ENCODE measurements around the gene MEIOSIN.
"Not testable (repeated sequence)": the region's sequence is repeated elsewhere in the genome, so short reads cannot be mapped to it uniquely, and the experiment has no call there.

Gene MEIOSIN

DNA sequence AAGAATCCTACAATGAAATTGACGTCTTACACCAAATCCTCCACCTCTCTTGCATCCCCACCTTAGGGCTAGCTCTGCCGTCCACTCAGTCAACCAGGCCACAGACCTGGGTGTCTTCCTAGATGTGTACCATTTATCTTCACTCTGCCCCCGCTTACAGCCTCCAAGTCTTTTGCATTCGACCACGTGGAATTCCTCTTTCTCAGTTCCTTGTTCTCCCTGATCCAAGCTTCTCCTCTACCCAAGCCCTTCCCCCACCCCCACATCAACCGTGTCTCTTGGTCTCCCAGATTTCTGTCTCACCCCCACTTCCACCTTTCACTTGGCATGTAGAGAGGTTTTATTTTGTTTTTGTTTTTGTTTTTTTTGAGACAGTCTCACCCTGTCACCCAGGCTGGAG lies 60.6 kb downstream of the MEIOSIN start:
- FAIRE-seq, result no peak

DNA sequence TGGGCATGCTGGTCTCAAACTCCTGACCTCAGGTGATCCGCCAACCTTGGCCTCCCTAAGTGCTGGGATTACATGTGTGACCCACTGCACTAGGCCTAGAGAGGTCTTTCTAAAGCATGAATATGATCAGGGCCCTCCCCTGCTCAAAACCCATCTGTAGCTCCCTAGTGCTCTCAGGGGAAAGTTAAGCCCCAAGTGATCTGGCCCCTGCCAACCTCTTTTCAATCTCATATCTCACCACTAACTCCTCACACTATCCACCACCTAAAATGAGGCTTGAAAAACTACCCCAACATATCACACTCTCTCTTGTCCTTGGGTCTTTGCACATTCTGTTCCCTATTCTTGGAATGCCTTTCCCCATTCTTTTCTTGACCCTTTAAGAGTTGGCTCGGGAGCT lies 61.4 kb downstream of the MEIOSIN start:
- FAIRE-seq, result no peak
- DNase-seq (ENCODE audit: extremely low spot score, insufficient read length, low read depth), result no peak

More for the DNA sequence above, 60.6 kb downstream of the MEIOSIN start:
- DNase-seq (ENCODE audit: extremely low spot score, insufficient read length, low read depth), result no peak

GRCh38 chr19:45798995-45799517 lies 65.8 kb downstream of the MEIOSIN start:
- FAIRE-seq, result peak; percentile 95
- peak; percentile 67 for DNase-seq (ENCODE audit: extremely low spot score, insufficient read length, low read depth)

GRCh38 chr19:45799541-45799940 lies 66.3 kb downstream of the MEIOSIN start:
- FAIRE-seq; DNase-seq (ENCODE audit: extremely low spot score, insufficient read length, low read depth): not testable (repeated sequence)

GRCh38 chr19:45800070-45800553 lies 66.9 kb downstream of the MEIOSIN start:
- FAIRE-seq, result no peak
- no peak for DNase-seq (ENCODE audit: extremely low spot score, insufficient read length, low read depth)

- DNase-seq (ENCODE audit: extremely low spot score, insufficient read length, low read depth), result no peak
- FAIRE-seq, result no peak
Observed at GRCh38 chr19:45801603-45802175, 68.5 kb downstream of the MEIOSIN start.

DNA sequence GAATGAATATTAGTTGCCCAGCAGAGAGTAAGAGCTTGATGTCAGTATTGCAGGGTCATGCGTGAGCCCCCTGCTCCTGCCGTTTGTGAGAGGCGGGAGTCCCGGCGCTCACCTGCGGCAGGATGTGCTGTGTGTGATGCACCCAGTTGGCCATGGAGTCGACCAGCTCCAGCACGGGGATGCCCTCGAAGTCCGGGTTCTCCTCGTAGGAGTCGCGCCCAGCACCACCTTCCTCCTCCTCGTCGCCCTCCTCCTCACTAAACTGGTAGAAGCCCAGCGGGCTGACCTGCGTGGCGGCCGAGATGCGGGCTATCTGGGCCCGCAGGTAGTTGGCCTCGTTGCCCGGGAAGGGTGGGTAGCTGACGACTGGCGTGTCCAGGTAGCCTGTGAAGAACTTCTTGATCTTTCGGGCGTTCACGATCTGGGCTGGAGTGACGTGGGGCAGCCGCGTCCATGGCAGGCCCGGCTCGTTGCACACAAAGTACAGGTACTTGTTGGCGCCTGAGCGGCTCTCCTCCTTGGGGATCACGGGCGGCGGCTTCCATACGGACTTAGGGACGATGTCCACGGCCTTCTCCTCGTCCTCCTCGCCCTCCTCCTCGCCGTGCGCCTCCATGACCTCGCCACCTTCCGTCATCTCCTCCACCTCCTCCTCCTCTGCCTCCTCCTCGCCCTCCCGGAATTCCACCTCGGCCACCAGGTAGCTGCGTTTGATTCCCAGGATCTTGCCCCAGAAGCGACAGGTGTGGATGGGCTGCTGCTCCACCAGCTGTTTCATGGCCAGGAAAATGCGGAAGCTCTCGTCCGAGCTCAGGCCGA lies 71.1 kb downstream of the MEIOSIN start:
- FAIRE-seq, result no peak
- no peak for DNase-seq (ENCODE audit: extremely low spot score, insufficient read length, low read depth)

DNA sequence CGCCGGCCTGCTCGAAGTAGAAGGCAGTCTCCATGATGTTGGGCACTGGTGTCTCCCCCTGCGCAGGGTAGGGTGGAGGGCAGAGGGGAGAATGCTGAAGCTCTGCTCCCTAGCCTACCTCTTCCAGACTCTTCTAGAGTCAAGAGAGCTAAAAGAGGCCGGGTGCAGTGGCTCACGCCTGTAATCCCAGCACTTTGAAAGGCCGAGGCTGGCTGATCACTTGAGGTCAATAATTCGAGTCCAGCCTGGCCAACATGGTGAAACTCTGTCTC lies 71.7 kb downstream of the MEIOSIN start:
- DNase-seq (ENCODE audit: extremely low spot score, insufficient read length, low read depth) (no peak), FAIRE-seq (no peak)

- DNase-seq (ENCODE audit: extremely low spot score, insufficient read length, low read depth) (no peak), FAIRE-seq (no peak)
Observed at GRCh38 chr19:45805719-45806118, 72.5 kb downstream of the MEIOSIN start.

DNA sequence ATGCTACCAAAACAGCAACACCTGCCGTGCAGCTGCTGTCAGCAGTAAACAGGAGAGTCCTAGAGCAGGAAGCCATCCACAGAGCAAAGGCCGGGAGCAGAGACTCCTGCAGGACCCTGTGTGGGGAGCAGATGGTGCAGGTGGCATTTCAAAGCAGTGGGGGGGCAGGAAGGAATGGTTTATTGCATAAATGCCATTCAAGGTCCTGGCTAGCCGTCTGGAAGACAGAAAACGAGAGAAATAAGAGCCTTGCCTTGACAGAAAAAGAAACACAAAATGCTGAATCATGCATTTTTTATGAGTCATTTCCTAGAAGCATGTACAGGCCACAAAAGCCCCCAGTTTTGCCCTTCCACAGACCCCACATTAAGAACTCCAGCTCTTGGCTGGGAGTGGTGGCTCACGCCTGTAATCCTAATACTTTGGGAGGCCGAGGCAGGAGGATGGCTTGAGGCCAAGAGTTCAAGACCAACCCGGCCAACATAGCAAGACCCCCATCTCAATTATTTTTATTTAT lies 76.5 kb downstream of the MEIOSIN start:
- FAIRE-seq, result no peak

DNA sequence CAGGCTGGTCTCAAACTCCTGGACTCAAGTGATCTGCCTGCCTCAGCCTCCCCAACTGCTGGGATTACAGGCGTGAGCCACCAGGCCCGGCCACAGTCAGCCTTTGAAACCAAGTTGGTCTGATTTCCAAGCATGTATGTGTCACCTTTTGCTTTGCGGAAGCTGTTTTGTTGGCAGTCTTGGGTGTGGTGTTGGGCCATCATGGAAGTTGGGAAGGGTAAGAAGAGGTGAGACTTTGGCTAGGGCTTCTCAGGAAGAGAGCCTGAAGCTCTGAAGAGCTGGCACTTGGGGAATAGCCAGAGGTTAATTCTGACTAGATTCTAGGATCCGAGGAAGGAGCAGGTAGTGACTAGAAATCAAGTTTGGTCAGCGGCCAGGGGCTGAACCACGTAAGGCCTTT lies 79.1 kb downstream of the MEIOSIN start:
- DNase-seq (ENCODE audit: extremely low spot score, insufficient read length, low read depth), result no peak
- no peak for FAIRE-seq

More for the DNA sequence above, 76.5 kb downstream of the MEIOSIN start:
- DNase-seq (ENCODE audit: extremely low spot score, insufficient read length, low read depth), result no peak

All from GM18507 (cell line).